Uterus (tissue), 2 donors: ENCODE results near the gene ITPR3.

Source experiments
- CTCF ChIP-seq, 4 experiments: fragments of 200-600 bp in 2 of 4; fragments of 450-650 bp in 2 of 4; sonication (generic) in 2 of 4; IDR thresholded peaks; one replicate each; pipeline ENCODE4 v1.5.1; 2016 to 2019; ENCODE audit warnings: antibody characterized with exemption in 4 of 4, mild to moderate bottlenecking in 2 of 4, moderate library complexity in 1 of 4
- POLR2A ChIP-seq, 2 donors: fragments of 450-650 bp; IDR thresholded peaks; one replicate each; pipeline ENCODE4 v1.6.1; 2016; ENCODE audit warnings: antibody characterized with exemption in 2 of 2, mild to moderate bottlenecking in 1 of 2, moderate library complexity in 1 of 2

GRCh38 chr6:33636655-33637054 lies 15.5 kb downstream of the ITPR3 start:
- TF ChIP-seq CTCF (IDR thresholded peaks at IDR 0.05) (no peak), POLR2A (IDR thresholded peaks at IDR 0.05) (no peak)
